Urothelium cell line (cell line): ENCODE results near the gene UBE2R2.
A peak's percentile ranks its signal among the peaks of the same experiment; 100 is the strongest.

Experiments used
- DNase-seq: peaks from one replicate; pipeline ENCODE4 v3.0.0; 2011; ENCODE audit warnings: low spot score, mixed read lengths
- FAIRE-seq: peaks from 2 replicates; lab custom pipeline; 2011; peaks lifted over from hg19 to GRCh38; lab: Jason Lieb, UNC

UBE2R2 gene

GRCh38 chr9:33880211-33881089 is 63.5 kb downstream of the UBE2R2 start:
- FAIRE-seq (peak; percentile 5), DNase-seq (no peak)

DNA sequence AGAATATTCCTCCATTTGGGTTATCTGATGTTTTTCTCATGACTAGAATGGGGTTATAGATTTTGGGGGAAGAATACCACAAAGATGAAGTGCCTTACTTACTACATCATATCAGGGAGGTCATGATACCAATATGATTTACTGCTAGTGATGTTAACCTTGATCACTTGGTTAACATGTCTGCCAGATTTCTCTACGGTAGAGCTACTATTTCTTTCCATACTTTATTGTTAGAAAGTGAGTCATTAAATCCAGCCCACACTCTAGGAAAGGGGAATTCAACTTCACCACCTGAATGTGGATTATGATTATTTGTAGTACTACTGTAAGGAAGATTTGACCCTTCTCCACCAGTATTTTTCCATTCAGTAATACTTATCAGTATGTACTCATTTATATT is 64.7 kb downstream of the UBE2R2 start:
- FAIRE-seq (no peak), DNase-seq (no peak)

DNA sequence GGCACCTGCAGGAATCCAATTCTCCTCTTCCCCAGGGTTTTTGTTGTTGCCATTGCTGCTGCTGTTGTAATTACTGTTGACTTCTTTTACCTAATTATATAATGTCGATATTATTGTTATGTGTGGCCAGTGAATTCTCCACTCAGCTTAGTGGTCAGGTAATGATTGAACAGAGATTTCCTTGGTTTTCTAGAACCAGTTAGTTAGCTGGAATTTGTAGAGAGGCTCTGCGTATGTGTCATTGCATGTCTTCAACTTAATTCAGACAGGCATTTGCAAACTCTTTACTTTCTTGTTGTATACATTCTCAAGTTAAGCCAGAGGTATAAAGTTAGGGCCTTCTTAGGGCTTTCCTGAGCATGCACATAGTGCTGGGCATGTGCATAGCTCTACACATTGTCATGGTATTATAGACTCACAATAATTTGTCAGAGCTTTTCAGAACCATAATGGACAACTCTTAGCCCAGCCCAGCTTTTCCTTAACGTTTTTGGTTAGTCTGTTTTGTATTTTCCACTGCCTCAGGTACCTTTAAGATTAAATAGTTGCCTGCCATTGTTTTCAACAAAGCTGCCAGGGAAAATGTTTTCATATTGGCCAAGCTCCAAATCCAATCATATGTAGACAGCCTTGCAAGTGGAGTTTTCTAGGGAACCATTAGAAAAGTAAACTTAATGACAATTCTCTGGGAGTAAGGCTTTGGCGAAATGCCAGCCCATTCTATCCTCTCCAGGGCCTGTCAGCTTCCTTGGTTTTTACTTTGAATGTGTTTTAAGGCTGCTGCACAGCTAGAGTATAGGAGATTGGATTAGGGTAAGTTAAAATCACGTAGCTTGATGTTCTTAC is 68.1 kb downstream of the UBE2R2 start:
- no peak for DNase-seq
- no peak for FAIRE-seq

DNA sequence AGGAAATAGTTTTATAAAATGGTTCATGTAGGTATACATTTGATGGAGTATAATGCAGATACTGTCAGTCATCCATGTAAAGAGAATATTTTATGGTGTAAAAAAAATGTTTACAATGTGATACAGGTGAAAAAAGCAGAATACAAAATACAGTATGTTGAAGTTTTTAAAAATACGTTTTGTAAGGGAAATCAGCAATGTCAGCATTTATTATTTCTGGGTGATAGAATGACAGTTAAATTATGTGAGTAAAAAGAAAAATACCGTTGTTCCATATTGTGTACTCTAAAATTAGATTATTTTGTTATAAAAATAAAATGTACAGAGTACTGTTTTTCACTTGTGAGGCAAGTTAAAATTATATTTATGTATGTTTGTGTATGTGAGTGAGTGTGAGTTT is 69.0 kb downstream of the UBE2R2 start:
- DNase-seq (no peak), FAIRE-seq (no peak)

GRCh38 chr9:33893861-33894260 is 76.9 kb downstream of the UBE2R2 start:
- FAIRE-seq: no peak

GRCh38 chr9:33894316-33894715 is 77.4 kb downstream of the UBE2R2 start:
- DNase-seq (no peak), FAIRE-seq (no peak)

More at GRCh38 chr9:33893861-33894260, 76.9 kb downstream of the UBE2R2 start:
- DNase-seq: no peak

- DNase-seq (no peak), FAIRE-seq (no peak)
Observed at GRCh38 chr9:33903157-33903780, 86.3 kb downstream of the UBE2R2 start.

DNA sequence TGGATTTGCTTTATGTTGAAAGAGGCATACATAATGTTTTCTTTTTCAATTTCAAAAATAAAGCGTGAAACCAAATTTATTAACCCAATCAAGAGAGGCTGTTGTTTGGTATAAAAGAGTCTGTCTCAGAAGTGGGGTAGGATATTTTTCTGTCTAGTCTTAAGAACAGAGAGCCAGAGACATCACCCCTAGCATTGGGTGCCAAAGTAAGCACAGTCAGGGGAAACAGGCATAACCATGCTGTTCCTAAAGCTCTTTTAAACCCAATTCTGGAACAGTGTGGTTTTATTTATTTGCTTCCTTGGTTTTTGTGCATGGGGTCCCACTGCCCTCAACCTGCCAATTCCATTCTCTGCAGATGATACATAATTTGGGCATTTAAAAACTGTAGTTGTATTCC is 88.2 kb downstream of the UBE2R2 start:
- DNase-seq (no peak), FAIRE-seq (no peak)

DNA sequence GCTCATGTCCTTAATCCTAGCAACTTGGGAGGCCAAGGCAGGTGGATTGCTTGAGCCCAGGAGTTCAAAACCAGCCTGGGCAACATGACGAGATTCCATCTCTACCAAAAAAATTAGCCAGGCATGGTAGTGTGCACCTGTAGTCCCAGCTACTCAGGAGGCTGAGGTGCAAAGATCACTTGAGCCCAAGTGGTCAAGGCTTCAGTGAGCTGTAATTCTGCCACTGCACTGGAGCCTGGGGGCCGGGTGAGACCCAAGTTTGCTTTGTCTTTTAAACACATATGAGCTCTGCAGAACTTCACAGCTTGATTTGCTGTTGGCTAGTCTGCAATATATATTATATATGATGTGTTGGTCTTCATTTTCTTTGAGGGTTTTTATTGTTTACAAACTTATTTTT is 89.8 kb downstream of the UBE2R2 start:
- no peak for DNase-seq
- no peak for FAIRE-seq

- FAIRE-seq: no peak
Observed at GRCh38 chr9:33907347-33907746, 90.4 kb downstream of the UBE2R2 start.

DNA sequence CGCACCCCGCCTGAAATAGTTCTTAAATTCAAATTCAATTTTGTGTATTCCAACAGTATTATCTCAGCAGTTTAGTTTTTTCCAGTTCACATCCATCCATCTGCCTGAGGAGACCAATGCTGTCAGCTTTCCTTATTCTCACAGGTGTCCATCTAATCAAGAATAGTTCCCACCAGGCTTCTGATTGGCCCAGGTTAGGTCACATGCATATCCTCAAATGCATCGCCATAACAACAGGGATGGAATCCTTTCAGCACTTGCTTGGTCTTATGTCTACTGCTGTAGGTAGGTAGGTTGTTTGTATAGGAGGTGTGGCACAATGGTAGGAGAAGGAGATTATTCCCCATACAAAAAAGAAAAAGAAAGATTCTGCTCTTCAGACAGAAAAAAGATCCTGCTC is 91.2 kb downstream of the UBE2R2 start:
- FAIRE-seq: no peak
- DNase-seq: no peak

More at GRCh38 chr9:33907347-33907746, 90.4 kb downstream of the UBE2R2 start:
- DNase-seq: no peak

DNA sequence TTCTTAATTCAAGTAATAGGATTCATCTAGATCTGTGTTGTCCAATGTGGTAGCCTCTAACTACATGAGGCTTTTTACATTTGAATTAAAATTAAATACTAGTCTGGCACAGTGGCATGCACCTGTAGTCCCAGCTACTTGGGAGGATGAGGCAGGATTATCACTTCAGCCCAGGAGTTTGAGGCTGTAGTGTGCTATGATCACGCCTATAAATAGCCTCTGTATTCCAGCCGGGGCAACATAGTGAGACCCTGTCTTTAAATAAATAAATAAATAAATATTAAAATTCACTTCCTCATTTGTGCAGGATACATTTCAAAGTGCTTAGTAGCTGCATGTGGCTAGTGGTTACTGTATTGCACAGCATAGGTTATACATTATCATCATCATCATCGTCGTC is 91.8 kb downstream of the UBE2R2 start:
- no peak for FAIRE-seq

DNA sequence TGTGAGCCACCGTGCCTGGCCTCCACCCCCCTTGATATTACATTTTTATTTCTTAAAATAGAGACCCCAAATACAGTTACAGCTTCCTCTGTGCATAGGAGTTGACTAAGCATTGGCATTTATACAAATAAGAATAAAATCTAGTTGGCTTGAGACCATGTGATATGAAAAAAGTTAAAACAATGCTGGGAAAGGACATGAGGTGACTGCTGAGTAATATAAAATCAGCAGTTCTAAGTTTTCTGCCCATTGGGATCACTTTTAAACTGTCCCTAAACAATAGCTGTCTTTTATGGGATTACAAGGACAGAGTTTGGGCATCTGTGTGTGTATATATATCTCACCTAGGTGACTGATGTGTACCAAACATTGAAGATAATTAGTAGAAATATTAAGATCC is 96.6 kb downstream of the UBE2R2 start:
- no peak for DNase-seq
- no peak for FAIRE-seq

More for the DNA sequence above, 91.8 kb downstream of the UBE2R2 start:
- DNase-seq: no peak

- no peak for FAIRE-seq
- DNase-seq: no peak
Observed at GRCh38 chr9:33914887-33915628, 98.1 kb downstream of the UBE2R2 start.

GRCh38 chr9:33917036-33917435 is 100.1 kb downstream of the UBE2R2 start:
- FAIRE-seq (peak; percentile 37), DNase-seq (no peak)

DNA sequence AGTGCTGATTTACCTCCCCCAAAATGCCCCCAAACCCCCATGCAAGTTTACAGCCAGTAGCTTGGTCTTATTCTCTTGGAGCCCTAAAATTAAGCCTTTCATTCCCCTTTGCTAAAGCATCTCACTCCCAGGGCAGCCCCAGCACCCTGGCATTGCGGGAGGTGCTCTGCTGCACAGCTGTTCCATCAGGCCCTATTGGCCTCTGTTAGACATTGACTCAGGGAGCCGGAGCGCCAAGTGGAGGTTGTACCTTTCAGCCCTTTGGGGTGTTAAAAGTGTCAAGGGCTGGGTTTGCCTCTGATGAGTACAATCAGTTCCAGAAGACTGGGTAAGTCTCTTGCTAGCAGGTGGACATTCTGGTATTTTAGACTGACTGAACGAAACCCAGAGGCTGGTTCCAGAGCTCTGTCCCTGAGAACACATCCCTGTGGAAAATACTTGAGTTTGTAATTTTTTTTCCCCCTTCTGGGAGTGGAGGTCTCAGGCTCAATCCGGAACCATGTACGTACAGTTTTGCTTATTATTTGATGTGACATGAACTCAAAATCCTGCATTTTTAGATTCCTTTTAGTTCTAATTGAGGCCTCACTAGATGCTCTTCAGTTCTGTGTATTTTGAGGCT is 102.4 kb downstream of the UBE2R2 start:
- FAIRE-seq: no peak
- DNase-seq: no peak

- DNase-seq (peak; percentile 51), FAIRE-seq (peak; percentile 35)
Observed at GRCh38 chr9:33921967-33922895, 105.3 kb downstream of the UBE2R2 start.

- no peak for DNase-seq
- FAIRE-seq: no peak
Observed at GRCh38 chr9:33923079-33923478, 106.1 kb downstream of the UBE2R2 start.
